Activated T-cell treated with anti-CD3 and anti-CD28 coated beads, Interleukin-2, amount 50 U/mL, for 72 hours (primary cell): ENCODE data around the gene EVC. TPM values are rescaled to one million over a fixed set of nuclear protein-coding genes. Genes with fewer than 3 reads are reported as not detected.

ENCODE experiments used
- ATAC-seq, 2 donors: fragments of 150-1000 bp; cut with Tn5 transposase; replicated peaks in 1 of 2; 2 replicates each; pipeline ENCODE4 v1.10.0; 2021; ENCODE audit warnings: moderate library complexity in 2 of 2, mild to moderate bottlenecking in 1 of 2
- DNase-seq, 2 donors: peaks; one replicate each; pipeline ENCODE4 v3.0.0; 2021 to 2022; ENCODE audit warnings: mixed read lengths in 1 of 2
- H3K27ac Mint-ChIP-seq: one replicate; pipeline ENCODE4 v1.8.0; 2022; ENCODE audit warnings: mild to moderate bottlenecking, moderate library complexity, mixed read lengths
- H3K27me3 Mint-ChIP-seq: one replicate; pipeline ENCODE4 v1.8.0; 2022; ENCODE audit warnings: low read depth, mixed read lengths
- H3K36me3 Mint-ChIP-seq, 2 donors: one replicate each; pipeline ENCODE4 v1.8.0; 2022; ENCODE audit warnings: mixed read lengths in 2 of 2, mild to moderate bottlenecking in 1 of 2; ENCODE audit not compliant: insufficient read depth in 2 of 2
- H3K4me1 Mint-ChIP-seq: one replicate; pipeline ENCODE4 v1.8.0; 2022; ENCODE audit warnings: low read depth, mixed read lengths
- H3K4me3 Mint-ChIP-seq, 2 donors: one replicate each; pipeline ENCODE4 v1.8.0; 2022; ENCODE audit warnings: mild to moderate bottlenecking in 2 of 2, mixed read lengths in 2 of 2, moderate library complexity in 2 of 2
- H3K9me3 Mint-ChIP-seq, 2 donors: one replicate each; pipeline ENCODE4 v1.8.0; 2022; ENCODE audit warnings: mixed read lengths in 2 of 2
- total RNA-seq, 2 donors: library from RNA; stranded (reverse); gene quantifications; one replicate each; pipeline ENCODE4 v1.2.3, GENCODE V29; 2022

The EVC gene
- total RNA-seq, 2 donors from 2014 or later: 0.60 to 3.5 TPM

DNA sequence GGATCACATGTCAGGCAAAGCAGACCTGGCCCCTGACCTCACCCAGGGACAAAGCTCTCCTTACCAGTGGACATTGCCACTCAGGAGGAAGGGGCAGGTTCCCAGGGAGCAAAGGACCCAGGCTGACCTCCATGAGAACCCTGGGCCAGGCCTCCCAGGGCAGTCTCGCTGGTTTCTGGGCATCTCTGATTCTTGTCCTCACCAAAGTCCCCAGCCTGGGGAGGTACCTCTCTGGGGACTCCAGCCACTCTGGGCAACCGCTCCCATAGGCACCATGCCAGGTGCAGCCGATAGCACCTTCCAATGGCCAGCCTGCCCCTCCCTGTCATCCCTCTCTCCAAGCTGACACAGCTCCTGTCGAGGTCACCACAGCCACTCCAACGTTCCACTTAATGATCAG, 10.5 kb upstream of the EVC start:
- ATAC-seq: no peak
- DNase-seq: no peak
- H3K9me3 Mint-ChIP-seq: peaks cover 6 to 7% of the 10 kb centered on the region in 2 donors
- peaks cover 7% of the 10 kb centered on the region for H3K27me3 Mint-ChIP-seq
- H3K4me3 Mint-ChIP-seq: no peak overlapping the region
- H3K27ac Mint-ChIP-seq: no peak overlapping the region
- H3K4me1 Mint-ChIP-seq: no peaks in the 10 kb centered on the region
- peaks cover 2 to 6% of the 10 kb centered on the region in 2 donors for H3K36me3 Mint-ChIP-seq

DNA sequence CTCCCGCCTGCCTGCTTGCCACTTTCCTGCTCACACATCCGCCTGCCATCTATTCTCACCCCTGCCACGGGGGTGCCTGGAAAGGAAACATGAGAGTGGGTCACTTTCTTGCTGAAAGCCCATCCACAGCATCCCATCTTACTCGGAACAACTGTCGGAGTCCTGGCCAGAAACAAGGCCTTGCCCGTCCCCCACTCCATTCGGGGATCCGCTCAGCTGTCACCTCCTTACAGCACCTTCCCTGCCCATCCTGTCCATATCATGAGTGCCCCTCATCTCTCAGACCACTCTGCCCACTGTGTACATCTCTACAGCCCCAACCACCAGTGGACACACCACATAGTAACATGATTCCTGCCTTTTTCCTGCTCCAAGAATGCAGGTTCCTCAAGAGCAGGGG, 9.0 kb upstream of the EVC start:
- DNase-seq: no peak
- Mint-ChIP-seq H3K27ac (no peak overlapping the region), H3K36me3 (peaks cover 2 to 6% of the 10 kb centered on the region in 2 donors), H3K9me3 (peaks cover 6 to 9% of the 10 kb centered on the region in 2 donors), H3K4me1 (no peaks in the 10 kb centered on the region), H3K4me3 (no peak overlapping the region), H3K27me3 (peaks cover 10% of the 10 kb centered on the region)
- no peak for ATAC-seq

DNA sequence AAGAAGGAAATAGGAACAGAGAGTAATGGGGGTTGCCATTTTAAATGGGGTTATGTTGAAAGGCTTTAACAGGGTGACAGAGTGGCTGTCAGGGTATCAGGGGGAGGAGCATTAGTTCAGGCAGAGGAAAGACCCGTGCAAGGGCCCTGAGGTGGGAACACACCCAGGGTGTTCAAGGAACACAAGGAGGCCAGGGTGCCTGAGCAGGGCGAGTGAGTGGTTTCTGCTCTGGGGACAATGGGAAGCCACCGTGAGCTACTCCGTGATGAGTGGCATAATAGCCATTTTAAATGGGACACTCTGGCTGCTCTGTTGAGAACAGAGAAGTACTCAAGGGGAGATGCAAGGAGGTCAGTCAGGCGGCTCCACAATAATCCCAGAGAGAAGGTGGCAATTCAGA, 7.2 kb upstream of the EVC start:
- Mint-ChIP-seq H3K9me3 (peaks cover 6 to 9% of the 10 kb centered on the region in 2 donors), H3K36me3 (peaks cover 2 to 6% of the 10 kb centered on the region in 2 donors), H3K27me3 (peaks cover 21% of the 10 kb centered on the region), H3K4me1 (peaks cover 6% of the 10 kb centered on the region), H3K27ac (no peak overlapping the region), H3K4me3 (no peak overlapping the region)
- ATAC-seq (no peak), DNase-seq (no peak)

DNA sequence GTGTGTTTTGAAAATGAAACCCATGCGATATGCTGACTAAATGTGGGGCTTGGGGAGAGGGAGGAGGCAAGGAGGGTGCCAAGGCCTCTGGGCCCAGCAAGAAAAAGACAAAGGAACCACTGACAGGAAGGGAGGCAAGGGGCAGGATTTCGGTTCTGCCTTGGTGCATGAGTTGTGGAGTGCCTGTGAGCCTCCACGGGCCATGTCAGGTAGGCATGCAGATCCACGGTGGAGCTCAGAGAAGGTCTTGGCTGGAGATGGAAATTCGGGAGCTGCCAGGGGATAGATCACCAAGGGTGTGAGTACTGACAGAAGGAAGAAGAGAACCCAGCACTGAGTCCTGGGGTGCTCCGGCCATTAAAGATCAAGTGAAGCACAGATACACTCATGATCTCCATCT, 6.7 kb upstream of the EVC start:
- peaks cover 2 to 6% of the 10 kb centered on the region in 2 donors for H3K36me3 Mint-ChIP-seq
- ATAC-seq (no peak), DNase-seq (no peak)
- peaks cover 6 to 9% of the 10 kb centered on the region in 2 donors for H3K9me3 Mint-ChIP-seq
- no peak overlapping the region for H3K27ac Mint-ChIP-seq
- peaks cover 6% of the 10 kb centered on the region for H3K4me1 Mint-ChIP-seq
- peaks cover 26% of the 10 kb centered on the region for H3K27me3 Mint-ChIP-seq
- H3K4me3 Mint-ChIP-seq: no peak overlapping the region

DNA sequence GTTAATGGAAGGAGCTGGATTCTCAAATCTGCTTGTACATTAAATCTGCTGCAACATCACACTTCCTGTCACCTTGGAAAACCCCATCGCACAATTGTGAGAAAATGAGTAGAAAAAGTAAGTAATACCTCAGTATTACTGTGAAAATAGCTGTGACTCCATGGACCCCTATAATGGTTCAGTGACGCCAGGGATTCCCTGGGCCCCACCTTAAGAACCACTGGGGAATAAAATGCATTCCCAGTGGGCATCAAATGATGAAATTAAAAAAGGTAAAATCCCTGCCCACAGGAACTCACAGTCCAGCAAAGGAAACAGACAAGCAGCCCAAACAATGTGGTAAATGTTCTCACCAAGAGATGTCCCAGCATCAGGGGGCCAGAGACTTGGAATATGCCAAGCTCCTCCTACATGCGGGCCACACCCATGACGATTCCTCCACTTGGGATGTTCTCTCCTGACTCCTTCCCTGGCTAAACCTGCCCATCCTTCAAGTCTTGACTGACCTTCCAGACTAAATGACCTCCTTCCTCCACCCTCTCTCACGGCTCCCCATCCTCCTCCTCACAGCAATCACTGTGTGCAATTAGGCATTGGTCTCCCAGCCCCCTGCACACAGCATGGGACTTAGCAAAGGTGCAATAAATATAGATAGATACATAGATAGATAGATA, 5.2 kb upstream of the EVC start:
- Mint-ChIP-seq H3K4me1 (peaks cover 10% of the 10 kb centered on the region), H3K9me3 (peaks cover 6 to 9% of the 10 kb centered on the region in 2 donors), H3K4me3 (no peak overlapping the region), H3K27ac (no peak overlapping the region), H3K27me3 (peaks cover 41% of the 10 kb centered on the region), H3K36me3 (peaks cover 2 to 8% of the 10 kb centered on the region in 2 donors)
- no peak for DNase-seq
- no peak for ATAC-seq

DNA sequence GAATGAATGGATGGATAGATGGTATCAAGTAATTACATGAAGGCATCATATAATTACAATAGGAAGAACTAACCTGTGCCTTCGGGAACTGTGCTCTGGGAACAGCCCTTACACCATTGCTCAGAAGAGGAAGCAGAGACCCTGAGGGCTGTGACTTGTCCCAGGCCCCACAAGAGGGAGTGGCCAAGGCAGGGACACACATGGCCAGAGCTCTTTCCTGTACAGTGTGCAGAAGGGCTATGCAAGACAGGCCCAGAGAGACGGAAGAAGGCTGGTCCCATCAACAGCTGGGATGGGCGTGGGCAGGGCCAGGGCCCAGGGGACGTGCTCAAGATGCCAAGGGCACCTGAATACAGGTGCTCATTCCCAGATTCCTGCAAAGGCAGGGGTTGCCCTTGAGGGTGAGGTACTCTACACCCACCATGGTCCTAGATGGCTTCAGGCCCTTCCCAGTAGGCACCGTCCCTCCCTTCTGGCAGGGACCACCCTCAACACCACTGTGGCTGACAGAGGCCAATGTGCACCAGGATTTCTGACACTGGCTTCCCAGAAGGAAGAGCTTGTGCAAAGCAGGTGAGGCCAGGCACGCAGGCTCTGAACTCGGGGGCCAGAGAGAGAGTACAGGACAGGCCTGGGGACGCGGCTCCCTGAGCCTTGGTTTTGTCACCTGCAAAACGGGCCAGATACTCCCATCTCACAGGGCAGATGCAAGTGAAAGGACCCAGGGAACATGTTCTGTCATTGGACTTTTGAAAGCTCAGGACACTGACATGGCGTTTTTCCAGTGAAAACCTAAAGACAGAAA, 4.3 kb upstream of the EVC start:
- Mint-ChIP-seq H3K27ac (no peak overlapping the region), H3K27me3 (peaks cover 43% of the 10 kb centered on the region), H3K9me3 (peaks cover 4 to 6% of the 10 kb centered on the region in 2 donors), H3K4me3 (peak overlapping the region in 1 of 2 donors; percentile 51), H3K4me1 (peaks cover 13% of the 10 kb centered on the region), H3K36me3 (peaks cover 2 to 8% of the 10 kb centered on the region in 2 donors)
- peak; percentile 13 to 30 for ATAC-seq
- no peak for DNase-seq

DNA sequence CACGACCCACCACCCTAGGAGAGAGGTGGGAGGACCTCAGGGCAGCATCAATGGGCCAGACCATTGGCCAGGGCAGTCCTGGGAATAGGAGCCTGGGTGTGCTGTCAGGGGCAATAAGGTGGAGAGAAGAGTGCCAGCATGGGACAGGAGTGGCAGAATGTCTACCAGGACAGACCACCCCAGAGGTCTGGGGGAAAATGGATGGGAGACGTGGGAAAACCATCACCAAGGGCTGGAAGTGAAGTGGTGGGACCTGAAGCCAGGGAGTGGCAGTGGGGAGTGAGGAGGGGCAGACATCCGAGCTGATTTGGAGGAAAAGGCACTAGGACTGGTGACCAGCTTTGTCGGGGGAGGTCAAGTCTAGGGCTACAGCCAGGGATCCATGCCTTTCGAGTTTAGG, 3.6 kb upstream of the EVC start:
- H3K4me1 Mint-ChIP-seq: peaks cover 20% of the 10 kb centered on the region
- no peak for DNase-seq
- ATAC-seq: no peak
- peaks cover 2 to 9% of the 10 kb centered on the region in 2 donors for H3K36me3 Mint-ChIP-seq
- no peak overlapping the region for H3K27ac Mint-ChIP-seq
- H3K9me3 Mint-ChIP-seq: peaks cover 2 to 6% of the 10 kb centered on the region in 2 donors
- H3K4me3 Mint-ChIP-seq: peak overlapping the region; percentile 43 to 51
- H3K27me3 Mint-ChIP-seq: peaks cover 44% of the 10 kb centered on the region

DNA sequence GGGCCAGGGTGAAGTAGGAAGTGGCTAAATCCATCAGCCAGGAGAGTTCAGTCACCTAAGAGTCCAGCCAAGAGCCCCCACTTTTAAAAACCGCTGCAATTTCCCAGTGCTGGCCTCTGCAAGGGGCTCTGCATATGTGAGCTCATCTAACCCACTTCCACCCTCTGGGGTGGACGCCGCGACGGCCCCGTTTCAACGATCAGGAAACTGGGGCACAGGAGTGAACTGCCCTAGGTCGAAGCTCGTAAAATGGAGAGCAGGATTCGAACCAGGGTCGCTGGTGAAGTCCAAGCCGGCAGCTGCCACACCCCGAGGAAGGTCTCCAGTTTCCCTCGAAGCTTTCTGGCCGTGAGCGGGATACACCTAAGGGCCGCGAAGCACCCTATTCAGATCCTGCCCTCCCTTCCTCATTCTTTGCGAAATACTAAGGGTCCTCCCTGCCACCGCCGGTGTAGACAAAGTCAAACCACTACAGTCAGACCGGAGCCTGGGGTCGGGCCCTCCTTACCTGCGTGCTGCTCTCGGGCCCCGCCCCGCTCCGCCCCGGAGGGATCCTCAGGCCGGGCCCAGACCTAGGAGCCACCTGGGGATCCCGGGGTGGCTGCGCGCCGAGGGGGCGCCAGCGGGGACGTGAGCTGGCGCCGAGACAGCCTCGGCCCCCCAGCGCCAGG, 3.1 kb upstream of the EVC start:
- ATAC-seq (peak in 1 of 2 donors; percentile 23), DNase-seq (no peak)
- H3K36me3 Mint-ChIP-seq: peaks cover 2 to 9% of the 10 kb centered on the region in 2 donors
- peaks cover 44% of the 10 kb centered on the region for H3K27me3 Mint-ChIP-seq
- peak overlapping the region; percentile 43 to 51 for H3K4me3 Mint-ChIP-seq
- no peak overlapping the region for H3K27ac Mint-ChIP-seq
- peaks cover 2 to 6% of the 10 kb centered on the region in 2 donors for H3K9me3 Mint-ChIP-seq
- peaks cover 21% of the 10 kb centered on the region for H3K4me1 Mint-ChIP-seq

DNA sequence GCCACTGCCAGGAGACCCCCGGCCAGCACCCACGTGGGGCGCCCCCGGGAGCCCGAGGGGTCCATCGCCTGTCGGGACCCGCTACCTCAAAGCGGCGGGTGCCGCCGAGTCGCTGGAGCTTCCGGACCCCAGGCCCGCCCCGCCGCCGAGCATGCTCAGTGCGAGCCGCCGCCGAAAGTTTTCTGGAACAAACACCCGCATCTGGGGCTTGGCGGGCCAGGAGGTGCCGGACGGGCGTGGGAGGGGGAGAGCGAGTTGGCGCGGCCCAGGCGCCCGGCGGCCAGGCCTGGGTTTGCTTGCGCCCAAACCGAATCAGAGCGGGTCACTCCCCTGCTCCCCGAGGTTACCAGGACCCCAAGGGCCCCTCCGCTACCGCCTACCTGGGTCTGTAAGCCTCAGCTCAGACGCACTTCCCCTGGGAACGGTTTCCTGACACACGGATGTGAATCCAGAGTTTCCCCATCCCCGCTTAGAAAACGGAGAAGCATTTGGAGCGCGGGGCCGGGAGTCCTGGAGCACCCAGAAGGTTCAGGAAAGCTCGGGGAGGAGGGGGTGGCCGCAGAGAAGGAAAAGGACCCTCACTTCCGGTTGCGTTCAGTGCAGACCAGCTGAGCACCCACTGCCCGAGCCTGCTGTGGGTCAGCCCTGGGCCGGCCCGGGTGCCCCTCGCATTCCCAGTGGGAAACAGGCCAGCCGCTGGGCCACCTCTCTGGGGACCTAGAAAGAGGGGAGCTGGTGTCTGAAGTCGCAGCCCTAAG, 2.4 kb upstream of the EVC start, which contains the start of gene EVC2:
TSS of gene EVC2 (minus strand) at position 111 of the 758 bp plus-strand sequence. CDS start at position 65, 46 bp downstream.
- H3K9me3 Mint-ChIP-seq: peaks cover 2 to 4% of the 10 kb centered on the region in 2 donors
- H3K27me3 Mint-ChIP-seq: peaks cover 44% of the 10 kb centered on the region
- H3K4me3 Mint-ChIP-seq: peak within 1 kb of the TSS; percentile 43 to 51
- H3K27ac Mint-ChIP-seq: no peak within 1 kb of the TSS
- H3K4me1 Mint-ChIP-seq: peaks cover 21% of the 10 kb centered on the region
- peaks cover 1 to 8% of the 10 kb centered on the region in 2 donors for H3K36me3 Mint-ChIP-seq
- peak in 1 of 2 donors; percentile 33 for ATAC-seq
- DNase-seq: peak; percentile 12 to 58

DNA sequence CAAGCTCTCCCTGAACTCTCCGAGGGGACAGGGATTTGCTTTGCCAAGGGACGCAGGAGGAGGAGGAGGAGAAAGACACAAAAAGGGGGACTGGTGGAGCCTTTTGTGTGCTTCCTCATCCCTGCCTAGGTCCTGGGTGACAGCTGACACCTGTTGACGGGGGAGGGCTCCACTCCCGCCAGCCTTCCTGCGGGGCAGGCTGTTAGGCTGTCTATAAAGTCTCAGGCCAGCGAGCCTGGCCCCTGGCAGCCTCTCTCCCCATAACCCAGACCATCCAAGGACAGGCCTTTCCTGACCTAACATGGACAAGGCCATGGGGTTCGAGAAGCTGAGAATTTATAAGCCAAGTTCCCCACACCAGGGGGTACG, 1.8 kb upstream of the EVC start:
- H3K27ac Mint-ChIP-seq: no peak overlapping the region
- peaks cover 21% of the 10 kb centered on the region for H3K4me1 Mint-ChIP-seq
- DNase-seq (no peak), ATAC-seq (no peak)
- H3K4me3 Mint-ChIP-seq: no peak overlapping the region
- H3K9me3 Mint-ChIP-seq: peaks cover 3 to 6% of the 10 kb centered on the region in 2 donors
- H3K36me3 Mint-ChIP-seq: peaks cover 4 to 6% of the 10 kb centered on the region in 2 donors
- peaks cover 48% of the 10 kb centered on the region for H3K27me3 Mint-ChIP-seq

DNA sequence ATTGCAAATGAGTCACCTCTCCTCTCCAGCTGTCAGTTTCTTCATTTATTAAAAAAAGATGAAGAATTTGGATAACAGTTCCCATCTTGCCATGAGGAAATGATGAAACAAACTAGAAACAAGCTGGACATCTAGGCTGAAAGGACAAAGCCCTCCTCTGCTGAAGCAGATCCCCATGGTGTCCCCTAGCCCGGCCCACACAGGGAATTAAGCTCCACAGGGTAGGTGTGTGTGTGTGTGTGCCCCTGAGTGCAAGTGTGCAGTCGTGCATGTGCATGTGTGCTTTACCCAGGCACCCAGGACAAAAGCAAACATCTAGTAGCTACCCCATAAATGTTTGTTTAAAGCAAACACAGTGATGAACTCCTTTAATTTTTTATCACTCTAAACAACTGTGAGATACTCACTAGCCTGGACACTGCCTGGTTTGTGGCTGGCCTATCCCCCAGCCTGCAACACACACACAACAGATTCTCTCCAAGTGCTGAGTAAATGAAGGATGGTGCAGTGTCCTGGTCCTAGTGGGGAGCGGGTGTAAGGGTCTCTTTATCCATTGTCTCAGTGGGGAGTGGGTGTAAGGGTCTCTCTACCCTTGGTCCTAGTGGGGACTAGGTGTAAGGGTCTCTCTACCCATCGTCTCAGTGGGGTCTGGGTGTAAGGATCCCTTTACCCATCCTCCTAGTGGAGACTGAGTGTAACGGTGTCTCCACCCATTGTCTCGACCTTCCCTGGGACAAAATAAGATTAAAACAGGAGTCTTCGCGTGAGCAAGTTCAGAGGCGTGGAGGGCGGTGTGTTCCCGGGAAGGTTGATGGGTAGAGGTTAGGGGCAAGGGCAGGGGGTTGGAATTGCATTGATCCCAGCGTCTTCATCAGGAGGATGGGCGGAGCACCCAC, 688 bp upstream of the EVC start:
- ATAC-seq (no peak), DNase-seq (no peak)
- Mint-ChIP-seq H3K9me3 (peaks cover 6 to 8% of the 10 kb centered on the region in 2 donors), H3K36me3 (peaks cover 9% of the 10 kb centered on the region in 2 donors), H3K27ac (no peak overlapping the region), H3K4me1 (peaks cover 21% of the 10 kb centered on the region), H3K27me3 (peaks cover 50% of the 10 kb centered on the region), H3K4me3 (peak overlapping the region; percentile 64 to 76)
